Breast epithelium (tissue), 3 donors: ENCODE data around the gene DHRS12.

Experiments
- CTCF ChIP-seq, 3 donors: fragments of 450-650 bp; IDR thresholded peaks; one replicate each; pipeline ENCODE4 v1.5.1; 2016 to 2017; ENCODE audit warnings: antibody characterized with exemption in 3 of 3, mild to moderate bottlenecking in 3 of 3, moderate library complexity in 3 of 3
- POLR2A ChIP-seq: fragments of 450-650 bp; IDR thresholded peaks from one replicate; pipeline ENCODE4 v1.6.1; 2016; ENCODE audit warnings: antibody characterized with exemption, mild to moderate bottlenecking, moderate library complexity

DNA sequence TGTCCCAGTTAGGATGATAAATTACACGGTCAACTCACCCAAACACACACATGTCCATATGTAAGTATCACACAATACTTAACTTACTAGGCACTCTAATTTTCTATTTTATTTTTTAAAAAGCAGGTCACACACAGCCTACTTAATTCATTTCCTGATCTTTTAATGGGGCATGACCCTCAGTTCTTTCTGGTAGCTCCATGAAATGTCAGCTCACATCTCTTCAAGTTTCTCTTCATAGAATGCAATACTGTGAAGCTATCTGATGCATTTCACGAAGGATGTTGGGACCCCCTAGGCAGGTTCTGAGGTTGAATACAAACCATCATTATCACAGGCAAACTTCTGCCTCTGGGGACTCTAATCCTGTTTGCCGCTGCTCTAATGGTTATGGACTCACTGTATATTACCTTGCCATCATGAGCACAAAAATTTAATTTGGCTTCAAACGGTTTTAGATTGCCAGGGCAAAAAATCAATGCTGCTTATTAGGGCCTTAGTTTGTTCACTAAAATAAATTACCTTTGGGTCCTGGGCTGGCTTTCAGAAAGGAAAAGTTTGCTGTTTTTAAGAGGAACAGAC lies 16.1 kb upstream of the DHRS12 start:
- TF ChIP-seq CTCF (IDR thresholded peaks at IDR 0.05) (no peak), POLR2A (no peak)
